HCT116 (cell line): ENCODE data around the gene RARG.

ENCODE experiments used
- CEBPB ChIP-seq: IDR thresholded peaks from 2 replicates; pipeline ENCODE4 v1.6.1; 2012; ENCODE audit warnings: low read depth
- CTCF ChIP-seq, 3 experiments: fragments of 200-600 bp in 1 of 3; sonication (generic) in 1 of 3; IDR thresholded peaks in 2 of 3; conservative IDR thresholded peaks in 1 of 3; 2 replicates each; pipeline ENCODE4 v1.5.1; 2012 to 2017; ENCODE audit warnings: low read depth in 2 of 3, low read length in 2 of 3, antibody characterized with exemption in 1 of 3, borderline replicate concordance in 1 of 3, control low read depth in 1 of 3, mild to moderate bottlenecking in 1 of 3, mixed read lengths in 1 of 3, mixed run types in 1 of 3, moderate library complexity in 1 of 3; ENCODE audit not compliant: insufficient read depth in 1 of 3
- EGR1 ChIP-seq: IDR thresholded peaks from 2 replicates; pipeline ENCODE4 v1.6.1; 2012; ENCODE audit warnings: low read depth
- ELF1 ChIP-seq: IDR thresholded peaks from 2 replicates; pipeline ENCODE4 v1.6.1; 2012; ENCODE audit warnings: low read depth, borderline replicate concordance
- EZH2 ChIP-seq: fragments of 200-600 bp; sonication (generic); IDR thresholded peaks from 2 replicates; pipeline ENCODE4 v1.6.1; 2017; ENCODE audit warnings: antibody characterized with exemption, mixed run types
- JUND ChIP-seq: IDR thresholded peaks from 2 replicates; pipeline ENCODE4 v1.6.1; 2012
- MAX ChIP-seq: IDR thresholded peaks from 2 replicates; pipeline ENCODE4 v1.6.1; 2012
- POLR2A ChIP-seq: IDR thresholded peaks from 2 replicates; pipeline ENCODE4 v1.7.0; 2011; ENCODE audit warnings: borderline replicate concordance; ENCODE audit not compliant: insufficient read depth, insufficient read length; ENCODE audit errors: extremely low read depth
- POLR2AphosphoS5 ChIP-seq: IDR thresholded peaks from 2 replicates; pipeline ENCODE4 v1.6.1; 2011; ENCODE audit warnings: mild to moderate bottlenecking, low read depth, low read length, moderate library complexity
- RAD21 ChIP-seq: IDR thresholded peaks from 2 replicates; pipeline ENCODE4 v1.6.1; 2012; ENCODE audit warnings: low read depth, mild to moderate bottlenecking
- REST ChIP-seq: IDR thresholded peaks from 2 replicates; pipeline ENCODE4 v1.6.1; 2012; ENCODE audit warnings: low read depth
- SRF ChIP-seq: IDR thresholded peaks from 2 replicates; pipeline ENCODE4 v1.6.1; 2012; ENCODE audit warnings: low read depth
- TCF7L2 ChIP-seq: IDR thresholded peaks from 2 replicates; pipeline ENCODE4 v1.7.0; 2011; ENCODE audit warnings: borderline replicate concordance, inconsistent platforms; ENCODE audit not compliant: insufficient read depth, insufficient read length; ENCODE audit errors: extremely low read depth
- ZNF274 ChIP-seq: fragments of 200-500 bp; sonication (Bioruptor generic); IDR thresholded peaks from 2 replicates; pipeline ENCODE4 v1.6.1; 2014; ENCODE audit warnings: mild to moderate bottlenecking, low read depth, low read length, inconsistent platforms

- no peak for TF ChIP-seq JUND
- TF ChIP-seq CTCF (IDR thresholded peaks at IDR 0.05 in 2 of 3, conservative IDR thresholded peaks at IDR 0.05 in 1 of 3; ENCODE audit: borderline replicate concordance in 1 of 3, insufficient read depth in 1 of 3, low read depth in 2 of 3, low read length in 2 of 3), result no peak
- TF ChIP-seq MAX, result no peak
- TF ChIP-seq REST, result no peak
- TF ChIP-seq TCF7L2, result no peak
- TF ChIP-seq EZH2, result no peak
- no peak for TF ChIP-seq EGR1
- no peak for TF ChIP-seq POLR2AphosphoS5
- TF ChIP-seq POLR2A, result no peak
- TF ChIP-seq RAD21, result no peak
- no peak for TF ChIP-seq CEBPB
- no peak for TF ChIP-seq ZNF274
- TF ChIP-seq ELF1, result no peak
- TF ChIP-seq SRF, result no peak
Observed at GRCh38 chr12:53276511-53276910, 44.5 kb upstream of the RARG start.
